Astrocyte of the cerebellum (primary cell): Measurements from ENCODE around the gene SSTR1.

Experiments
- DNase-seq: peaks from one replicate; pipeline ENCODE4 v3.0.0-alpha.2; 2011; ENCODE audit warnings: low read depth
- H3K4me3 ChIP-seq: 2 replicates; pipeline ENCODE4 v1.5.1; 2011; ENCODE audit warnings: mild to moderate bottlenecking, low read depth, low read length, moderate library complexity
- in situ Hi-C: cut with HindIII; loops from 2 replicates; pipeline ENCODE4 v1.10.0; 2017; ENCODE audit warnings: low sequenced_read_pairs
- TF ChIP-seq, protein P1 (sequence below): IDR thresholded peaks from 2 replicates; pipeline ENCODE4 v1.5.1; 2012; ENCODE audit warnings: low read length, low read depth, moderate library complexity, mild to moderate bottlenecking; ENCODE audit errors: missing control alignments

SSTR1 gene

DNA sequence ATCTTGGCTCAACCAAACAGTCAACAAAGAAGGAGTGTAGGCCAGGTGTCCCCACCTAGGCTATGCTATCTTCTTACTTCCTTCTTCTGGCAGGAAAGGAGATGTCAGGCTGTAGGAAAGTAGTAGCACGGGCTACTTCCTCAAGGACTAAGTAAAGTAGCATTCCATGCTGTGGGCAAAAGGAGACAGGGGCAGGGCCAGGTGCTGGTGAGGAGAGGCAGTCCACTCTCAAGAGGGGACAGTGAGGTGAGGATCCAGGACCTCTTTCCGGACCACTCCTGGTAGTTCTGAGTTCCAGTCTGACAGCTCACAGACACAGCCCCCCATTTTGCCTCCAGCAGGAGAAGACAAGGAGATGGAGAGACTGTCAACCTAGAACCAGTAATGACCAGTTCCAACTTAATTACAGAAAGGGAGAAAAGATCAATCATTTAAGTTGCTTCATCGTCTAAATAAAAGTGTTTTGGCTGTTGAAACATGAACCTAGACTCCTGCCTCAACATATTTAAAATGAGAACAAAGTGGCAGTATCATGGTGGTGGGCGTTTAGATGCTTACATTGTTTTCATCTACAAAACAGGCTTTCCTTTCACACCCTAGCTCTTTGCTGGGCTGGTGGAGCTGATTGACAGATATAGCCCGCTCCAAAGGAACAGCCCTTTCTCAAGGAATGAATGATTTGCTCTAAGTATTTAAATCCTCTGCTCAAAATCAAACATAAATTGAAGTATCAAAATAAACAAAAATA is 5.1 kb upstream of the SSTR1 start:
- H3K4me3 ChIP-seq, result no peak overlapping the region

DNA sequence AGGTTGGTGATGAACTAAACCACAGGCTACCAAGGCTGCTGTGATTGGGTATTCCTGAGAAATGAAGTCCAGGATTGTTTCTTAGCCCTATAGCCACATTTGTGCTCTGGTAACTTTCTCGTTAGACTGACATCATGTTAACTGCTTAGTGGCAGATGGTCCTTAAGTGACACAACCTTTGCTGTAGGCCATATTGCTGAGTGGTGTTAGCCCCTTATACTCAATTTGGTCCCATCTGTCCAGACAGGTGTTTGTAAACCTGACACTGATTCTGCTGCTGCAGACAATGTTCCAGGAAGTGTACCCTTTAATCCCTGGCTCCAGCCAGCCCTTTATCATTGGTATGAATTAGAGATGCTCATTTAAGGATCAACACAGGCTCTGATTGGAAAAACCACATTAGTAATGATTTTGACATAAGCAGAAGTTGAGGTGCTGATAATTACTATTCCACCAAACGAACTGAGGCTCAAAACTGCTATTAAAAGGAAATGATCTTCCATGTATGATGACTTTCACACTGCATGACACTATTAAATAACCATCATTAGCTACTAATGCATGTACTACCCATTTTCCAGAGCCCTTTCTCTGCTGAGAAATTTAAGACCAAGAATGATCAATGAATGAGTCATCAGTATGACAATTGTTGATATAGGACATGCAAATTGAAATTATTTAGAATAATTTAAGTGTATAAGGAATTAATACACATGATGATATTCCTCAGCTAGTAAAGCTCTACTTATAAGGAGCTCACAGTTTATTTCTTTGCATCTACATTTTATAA is 3.6 kb upstream of the SSTR1 start:
- TF ChIP-seq, protein P1, sequence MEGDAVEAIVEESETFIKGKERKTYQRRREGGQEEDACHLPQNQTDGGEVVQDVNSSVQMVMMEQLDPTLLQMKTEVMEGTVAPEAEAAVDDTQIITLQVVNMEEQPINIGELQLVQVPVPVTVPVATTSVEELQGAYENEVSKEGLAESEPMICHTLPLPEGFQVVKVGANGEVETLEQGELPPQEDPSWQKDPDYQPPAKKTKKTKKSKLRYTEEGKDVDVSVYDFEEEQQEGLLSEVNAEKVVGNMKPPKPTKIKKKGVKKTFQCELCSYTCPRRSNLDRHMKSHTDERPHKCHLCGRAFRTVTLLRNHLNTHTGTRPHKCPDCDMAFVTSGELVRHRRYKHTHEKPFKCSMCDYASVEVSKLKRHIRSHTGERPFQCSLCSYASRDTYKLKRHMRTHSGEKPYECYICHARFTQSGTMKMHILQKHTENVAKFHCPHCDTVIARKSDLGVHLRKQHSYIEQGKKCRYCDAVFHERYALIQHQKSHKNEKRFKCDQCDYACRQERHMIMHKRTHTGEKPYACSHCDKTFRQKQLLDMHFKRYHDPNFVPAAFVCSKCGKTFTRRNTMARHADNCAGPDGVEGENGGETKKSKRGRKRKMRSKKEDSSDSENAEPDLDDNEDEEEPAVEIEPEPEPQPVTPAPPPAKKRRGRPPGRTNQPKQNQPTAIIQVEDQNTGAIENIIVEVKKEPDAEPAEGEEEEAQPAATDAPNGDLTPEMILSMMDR, result no peak
- no peak overlapping the region for H3K4me3 ChIP-seq
- in situ Hi-C loops, result no loop called here
- no peak for DNase-seq

More for the DNA sequence above, 5.1 kb upstream of the SSTR1 start:
- in situ Hi-C loops, result no loop called here
- TF ChIP-seq, protein P1, result no peak
- DNase-seq, result no peak

DNA sequence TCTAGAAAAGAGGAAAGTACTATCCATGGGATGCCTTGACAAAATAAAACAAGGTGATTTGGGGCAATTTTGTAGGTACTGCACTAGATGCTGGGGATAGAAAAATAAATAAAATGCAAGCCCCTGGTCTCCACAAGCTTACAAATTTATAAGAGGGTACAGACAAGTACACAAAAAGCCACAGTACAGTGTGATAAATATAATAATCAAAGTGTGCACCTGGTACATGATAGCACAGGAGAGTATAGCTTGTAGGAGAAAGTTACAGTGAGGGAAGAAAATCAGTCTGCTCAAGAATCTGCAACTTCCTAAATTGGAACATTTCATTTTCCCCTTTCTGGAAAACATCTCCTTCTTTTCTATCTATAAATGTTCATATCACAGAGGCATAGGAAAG is 3.0 kb upstream of the SSTR1 start:
- in situ Hi-C loops, result no loop called here
- no peak overlapping the region for H3K4me3 ChIP-seq
- no peak for DNase-seq
- TF ChIP-seq, protein P1, result no peak

GRCh38 chr14:38205119-38205813 is 2.4 kb upstream of the SSTR1 start:
- DNase-seq, result no peak
- in situ Hi-C loops, result no loop called here
- TF ChIP-seq, protein P1, result no peak
- no peak overlapping the region for H3K4me3 ChIP-seq

GRCh38 chr14:38205949-38206665 is 1.6 kb upstream of the SSTR1 start:
- H3K4me3 ChIP-seq, result no peak overlapping the region
- DNase-seq, result no peak
- TF ChIP-seq, protein P1, result no peak
- in situ Hi-C loops, result no loop called here
